HG03095 (cell line): ENCODE measurements around the gene RASGRP3.

Experiments used
- ATAC-seq: cut with Tn5 transposase; IDR thresholded peaks from one replicate; pipeline ENCODE4 v1.9.1; 2021; ENCODE audit warnings: moderate library complexity; ENCODE audit not compliant: unreplicated experiment

RASGRP3 gene

DNA sequence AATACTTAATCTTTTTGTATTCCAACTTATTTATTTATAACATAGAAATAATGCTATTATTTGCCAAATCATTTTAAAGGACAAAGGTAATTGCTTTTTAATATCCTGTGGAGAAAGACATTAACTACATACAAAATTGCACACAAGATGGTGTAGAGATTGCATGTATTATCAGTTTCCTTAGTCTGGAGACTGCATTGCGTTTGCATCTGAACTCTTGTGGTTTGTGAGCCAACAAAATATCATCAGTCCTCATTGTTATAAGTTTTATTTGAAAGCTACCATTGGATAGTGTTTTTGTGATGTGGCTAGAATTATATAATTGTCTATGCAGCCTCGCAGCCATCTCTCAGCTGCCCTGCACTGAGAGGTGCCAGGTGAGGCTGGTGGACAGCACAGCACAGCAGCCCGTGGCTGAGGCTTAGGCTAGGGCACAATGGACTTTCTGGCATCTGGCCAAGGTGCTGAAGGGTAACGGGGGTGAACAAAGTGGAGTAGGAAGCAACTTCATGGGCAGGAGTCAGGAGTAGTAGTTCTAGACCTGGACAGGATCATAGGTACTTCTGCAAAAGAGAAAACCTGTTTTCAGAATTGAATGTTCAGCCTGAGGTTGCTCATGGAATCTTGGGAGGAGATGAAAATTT is 15.1 kb downstream of the RASGRP3 start:
- no peak for ATAC-seq

DNA sequence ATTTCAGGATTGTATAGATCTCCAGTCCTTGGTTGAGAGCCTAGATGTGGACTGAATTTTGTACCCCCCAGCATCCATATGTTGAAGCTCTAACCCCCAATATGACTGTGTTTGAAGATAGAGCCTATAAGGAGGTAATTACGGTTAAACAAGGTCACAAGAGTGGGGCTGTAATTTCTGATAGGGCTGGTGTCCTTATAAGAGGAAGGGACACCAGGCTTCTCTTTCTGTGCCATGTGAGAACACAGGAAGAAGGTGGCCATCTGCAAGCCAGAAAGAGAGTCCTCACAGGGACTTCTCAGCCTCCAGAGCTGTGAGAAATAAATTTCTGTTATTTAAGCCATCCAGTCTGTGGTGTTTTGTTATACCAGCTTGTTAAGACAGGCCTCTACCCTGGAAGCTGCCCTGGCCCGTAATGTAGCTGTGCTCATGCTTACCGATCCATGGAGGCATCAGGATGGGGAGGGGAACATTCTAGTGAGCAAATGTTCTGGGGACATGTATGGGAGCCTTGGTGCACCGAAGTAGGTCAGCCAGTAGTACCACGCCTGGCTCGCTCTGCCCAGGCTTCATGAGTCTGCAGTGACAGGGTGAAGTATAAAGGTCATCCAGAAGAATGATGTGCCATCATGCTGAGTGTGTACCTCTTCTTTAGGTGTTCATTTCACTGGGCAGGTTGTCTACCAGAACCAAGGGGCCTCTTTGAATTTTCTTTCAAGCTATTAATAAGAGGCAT is 16.1 kb downstream of the RASGRP3 start:
- ATAC-seq = no peak

DNA sequence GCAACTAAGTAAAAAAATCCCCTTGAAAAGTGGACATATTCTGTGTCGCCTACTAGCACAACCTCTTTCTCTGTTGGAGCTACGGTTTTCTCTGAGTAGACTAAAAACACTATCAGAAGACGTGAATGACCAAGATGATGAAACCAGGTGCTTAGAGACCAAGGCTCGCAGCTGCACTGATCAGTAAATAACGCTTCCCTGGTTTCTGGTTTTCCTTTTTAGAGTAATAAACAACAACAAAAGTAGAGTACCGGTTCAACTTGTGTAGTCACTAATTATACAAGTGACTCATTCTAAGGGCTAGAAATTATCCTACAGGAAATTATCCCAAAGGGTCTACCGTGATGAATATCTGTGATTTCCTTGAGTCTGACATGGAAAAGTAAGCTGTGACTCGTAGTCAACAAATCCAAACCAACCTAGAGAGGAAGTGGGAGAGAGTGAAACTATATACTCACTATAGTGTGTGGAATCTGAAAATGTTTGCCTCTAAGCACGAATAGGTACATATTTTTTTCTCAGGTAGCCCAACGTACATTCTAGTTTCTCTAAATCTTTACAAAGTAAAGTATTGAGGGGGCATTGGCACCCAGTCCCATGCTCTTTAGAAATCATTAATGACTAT is 17.8 kb downstream of the RASGRP3 start:
- ATAC-seq = peak; percentile 63

DNA sequence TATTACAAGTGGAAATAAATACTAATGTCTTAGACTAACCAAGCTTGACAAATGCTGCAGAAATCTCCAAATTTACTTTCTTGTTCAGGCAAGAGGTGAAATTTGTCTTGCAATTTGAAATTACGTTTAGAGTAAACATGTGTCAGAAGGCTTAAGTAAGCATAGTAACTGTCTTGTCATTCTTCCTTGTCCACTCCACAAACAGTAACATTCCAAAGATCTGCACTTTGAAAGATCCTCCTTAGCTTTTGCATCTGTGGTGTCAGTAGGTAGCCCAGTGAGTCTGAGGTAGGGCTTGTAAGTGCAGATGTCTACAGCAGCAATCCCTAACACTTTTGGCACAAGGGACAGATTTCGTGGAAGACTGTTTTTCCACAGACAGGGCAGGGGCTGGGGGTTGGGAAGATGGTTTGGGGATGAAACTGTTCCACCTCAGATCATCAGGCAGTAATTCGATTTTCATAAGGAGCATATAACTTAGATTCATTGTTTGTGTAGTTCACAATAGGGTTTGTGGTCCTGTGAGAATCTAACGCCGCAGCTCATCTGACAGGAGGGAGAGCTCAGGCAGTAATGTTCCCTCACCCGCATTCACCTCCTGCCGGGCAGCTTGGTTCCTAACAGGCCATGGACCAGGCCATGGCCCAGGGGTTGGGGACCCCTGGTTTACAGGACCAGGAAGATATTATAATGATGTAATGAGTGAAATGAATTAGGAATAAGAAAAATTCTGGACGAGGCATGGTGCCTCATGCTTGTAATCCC is 18.6 kb downstream of the RASGRP3 start:
- no peak for ATAC-seq

DNA sequence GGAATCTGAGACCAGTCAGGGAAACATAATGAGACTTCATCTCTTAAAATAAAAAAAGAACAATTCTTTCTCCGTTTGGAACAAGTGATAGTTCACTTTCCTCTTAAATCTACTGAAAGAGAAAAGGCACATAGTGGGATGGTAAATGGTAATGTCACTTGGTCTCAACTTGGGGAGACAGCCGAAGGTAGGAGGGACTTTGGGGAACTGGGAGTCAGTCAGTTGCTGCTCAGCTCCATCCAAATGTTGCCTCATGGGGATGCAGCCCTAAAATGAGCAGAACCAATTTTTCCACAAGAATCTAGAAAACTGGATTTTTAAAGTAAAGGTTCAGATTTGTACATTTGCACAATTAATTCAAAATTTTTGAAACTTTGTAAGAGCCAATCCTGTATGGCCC is 19.2 kb downstream of the RASGRP3 start:
- ATAC-seq = no peak

DNA sequence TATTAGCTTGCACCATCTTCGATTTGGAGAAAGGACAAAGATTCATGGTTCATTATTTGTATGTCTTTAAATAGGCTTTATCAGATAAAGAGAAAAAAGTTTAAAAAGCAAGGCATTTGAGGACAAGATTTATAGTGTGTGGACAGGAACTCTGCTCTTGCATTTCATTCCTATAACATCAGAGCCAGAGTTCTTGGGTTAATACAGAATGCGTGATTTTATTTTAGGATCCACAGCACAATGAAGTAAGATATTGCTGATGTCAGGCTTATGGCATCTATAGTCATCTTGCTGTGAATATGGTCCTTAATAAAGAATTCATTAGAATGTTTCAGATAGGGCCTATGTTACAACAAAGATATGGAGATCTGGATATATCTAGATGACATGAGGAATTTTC is 19.7 kb downstream of the RASGRP3 start:
- no peak for ATAC-seq

DNA sequence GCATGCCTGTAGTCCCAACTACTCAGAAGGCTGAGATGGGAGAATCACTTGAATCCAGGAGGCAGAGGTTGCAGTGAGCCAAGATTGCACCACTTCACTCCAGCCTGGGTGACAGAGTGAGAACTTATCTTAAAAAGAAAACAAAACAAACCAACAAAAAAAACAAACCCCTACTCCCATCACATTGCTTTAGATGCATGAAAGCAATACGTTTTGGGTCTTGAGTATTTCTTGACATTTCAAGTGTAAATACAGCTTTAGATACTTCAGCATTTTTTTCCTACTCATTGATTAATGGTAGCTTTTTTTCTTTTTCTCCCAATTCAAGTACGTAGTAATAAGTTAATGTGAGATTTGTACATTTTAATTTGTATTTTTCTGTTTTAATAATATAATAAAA is 20.3 kb downstream of the RASGRP3 start:
- no peak for ATAC-seq

DNA sequence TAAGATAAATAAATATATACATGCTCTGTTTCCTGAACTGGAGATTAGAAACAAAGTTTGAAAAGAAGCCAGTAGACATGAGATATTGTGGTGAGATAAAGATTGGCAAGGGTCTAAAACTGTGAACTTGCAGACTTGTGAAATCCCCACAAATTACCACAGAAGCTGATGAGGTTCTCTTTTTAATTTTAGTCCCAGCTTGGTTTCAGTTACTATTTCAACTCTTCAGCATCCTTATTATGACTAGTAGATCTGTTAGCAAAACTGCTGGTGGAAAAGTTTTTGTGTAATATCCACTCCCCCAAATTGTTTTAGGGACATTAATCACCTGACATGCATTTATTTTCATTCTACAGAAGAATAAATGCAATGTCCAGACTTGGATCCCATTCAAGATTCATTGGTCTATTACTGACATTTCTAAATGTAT is 20.8 kb downstream of the RASGRP3 start:
- peak; percentile 38 for ATAC-seq

DNA sequence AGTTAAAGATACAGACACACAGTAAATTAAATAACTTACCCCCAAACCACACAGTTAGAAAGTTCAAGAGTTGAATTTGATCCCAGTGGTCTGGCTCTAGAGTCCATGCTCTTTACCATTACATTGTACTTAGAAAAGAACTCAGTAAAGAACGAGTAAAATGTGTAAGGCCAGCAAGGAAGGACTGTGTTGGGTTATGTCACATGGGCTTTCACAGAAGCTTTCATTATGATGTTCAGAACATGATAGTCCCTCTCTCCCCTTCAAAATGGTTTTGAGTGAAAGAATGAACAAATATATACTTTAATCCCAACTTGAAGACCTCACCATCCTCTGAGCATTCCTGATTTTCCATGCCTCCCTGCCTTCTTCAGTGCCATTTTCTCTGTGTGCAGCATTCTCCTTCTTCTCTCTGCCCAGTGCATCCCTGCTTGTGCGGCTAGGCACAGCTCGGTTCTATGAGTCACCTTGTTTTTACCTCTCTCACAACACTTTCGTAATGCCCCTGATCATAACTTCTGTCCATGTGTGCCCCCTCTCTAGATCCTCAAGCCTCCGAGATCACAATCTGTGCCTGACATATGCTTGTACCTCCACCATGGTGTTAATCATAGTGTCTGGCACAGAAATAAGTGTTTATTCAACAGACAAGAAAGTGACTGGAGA is 22.0 kb downstream of the RASGRP3 start:
- peak; percentile 16 for ATAC-seq

DNA sequence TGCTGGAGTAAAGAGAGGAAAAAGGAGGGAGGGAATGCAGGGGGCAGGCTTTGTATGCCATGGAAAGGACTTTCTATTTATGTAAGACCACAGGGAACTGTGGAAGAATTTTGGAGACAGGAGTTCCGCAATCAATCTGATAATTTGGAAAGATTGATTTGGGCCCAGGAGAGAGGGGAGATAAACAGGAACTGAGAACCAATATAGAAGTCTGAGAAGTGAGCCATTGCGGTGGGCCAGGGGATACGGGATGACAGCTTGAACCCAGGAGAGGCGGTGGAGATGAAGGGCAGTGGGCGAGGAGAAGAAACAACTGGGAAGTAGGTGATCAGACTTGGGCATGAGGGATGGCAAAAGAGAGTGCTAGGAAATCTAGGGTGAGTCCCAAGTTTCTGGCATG is 23.7 kb downstream of the RASGRP3 start:
- ATAC-seq = no peak

DNA sequence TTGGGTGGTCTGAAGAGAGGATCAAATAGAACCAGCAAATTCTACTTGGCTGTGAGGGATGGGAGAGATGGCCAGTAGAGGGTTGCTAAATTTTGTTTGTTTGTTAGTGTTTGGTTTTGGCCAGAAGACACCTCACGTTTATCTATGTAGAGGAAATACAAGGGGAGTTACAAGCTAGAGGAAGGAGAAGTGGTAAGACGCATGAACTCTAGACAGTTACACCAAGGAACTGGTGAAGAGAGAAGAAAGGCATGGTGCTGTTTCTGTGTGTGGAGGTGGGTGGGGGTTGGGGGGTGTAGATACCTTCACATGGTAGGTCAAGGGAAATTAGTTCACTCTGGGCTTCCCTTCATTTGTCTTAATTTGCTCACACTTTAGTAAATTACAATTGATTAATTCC is 25.6 kb downstream of the RASGRP3 start:
- no peak for ATAC-seq

DNA sequence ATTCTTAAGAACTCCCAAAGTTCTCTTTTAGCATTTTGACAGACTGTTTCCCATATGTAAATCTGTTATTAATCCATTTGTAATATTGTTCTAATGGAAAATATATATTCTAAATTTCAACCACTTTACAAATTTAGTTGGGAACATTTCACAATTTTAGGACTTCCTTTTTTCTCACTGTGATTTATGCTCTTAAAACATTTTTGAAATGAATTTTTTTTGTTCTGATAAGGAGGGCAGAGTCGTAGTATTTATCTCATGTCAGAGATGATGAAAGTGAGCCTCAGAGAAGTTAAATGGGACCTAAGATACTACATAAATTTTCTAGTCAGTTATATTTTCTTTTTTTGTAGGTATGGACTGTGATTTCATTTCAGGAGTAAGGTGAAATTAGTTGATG is 26.6 kb downstream of the RASGRP3 start:
- no peak for ATAC-seq

DNA sequence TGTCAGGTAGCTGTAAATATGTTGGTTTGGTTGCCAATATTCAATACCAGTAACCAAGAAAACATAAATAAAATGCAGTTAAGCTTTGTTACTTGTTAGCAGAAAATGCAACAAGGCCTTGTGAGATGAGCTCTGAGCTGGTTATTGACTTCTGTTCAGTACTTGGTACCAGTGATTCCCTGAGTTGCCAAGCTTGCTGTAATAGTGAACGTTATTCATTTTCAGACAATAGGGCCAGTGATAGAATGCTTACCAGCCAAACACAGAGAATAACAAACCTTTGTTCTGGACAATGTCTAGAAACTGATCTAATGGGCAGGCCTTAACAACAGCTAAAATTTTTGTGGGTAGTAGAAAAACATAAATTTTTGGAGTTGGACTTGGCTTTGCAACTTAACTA is 29.5 kb downstream of the RASGRP3 start:
- no peak for ATAC-seq

DNA sequence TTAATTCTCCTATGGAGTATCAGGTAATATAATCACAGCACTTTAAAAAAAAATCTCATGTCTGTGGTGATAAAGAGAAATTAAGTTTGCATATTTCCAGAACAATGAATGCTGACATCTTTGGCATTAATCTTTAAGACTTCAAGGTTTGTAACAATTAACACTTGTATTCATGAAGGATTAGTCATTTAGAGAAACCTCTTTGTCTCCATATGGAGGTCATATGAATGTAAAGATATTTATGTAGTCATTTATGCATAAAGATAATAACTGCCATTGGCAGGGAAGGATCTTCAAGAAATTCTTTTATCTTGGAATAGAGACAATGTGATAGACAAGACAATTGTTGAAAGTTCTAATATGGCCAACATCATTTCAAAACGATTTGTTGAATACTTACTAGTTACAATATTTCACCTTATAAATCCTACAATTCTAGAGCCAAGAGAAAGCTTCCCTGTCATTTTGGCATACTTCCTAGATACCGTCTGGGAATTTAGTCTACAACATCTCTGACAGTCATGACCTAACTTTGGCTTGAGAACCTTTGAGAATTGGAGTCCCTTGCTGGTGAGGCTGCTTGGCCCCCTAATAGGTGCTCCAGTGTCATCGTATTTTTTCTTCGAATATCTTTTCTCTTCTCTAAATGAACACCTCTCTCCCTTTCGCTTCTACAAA is 33.6 kb downstream of the RASGRP3 start:
- ATAC-seq = no peak

DNA sequence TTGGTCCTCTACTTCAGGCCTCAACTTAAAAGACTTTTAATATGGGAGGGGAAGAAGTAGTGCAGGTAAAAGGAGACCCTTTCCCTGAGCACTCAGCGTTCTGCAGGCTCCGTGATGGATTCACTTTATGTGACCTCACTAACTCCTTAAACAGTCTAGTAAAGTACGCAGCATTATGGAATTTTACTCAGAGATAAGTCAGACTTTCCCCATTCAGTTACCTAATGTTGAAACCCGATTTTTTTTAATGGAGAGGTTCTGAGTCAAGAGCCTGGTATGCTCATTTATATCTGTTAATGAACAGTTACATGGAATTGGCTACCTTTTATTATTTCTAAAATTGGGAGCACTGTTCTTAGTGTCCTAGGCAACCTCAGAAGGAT is 34.1 kb downstream of the RASGRP3 start:
- ATAC-seq = no peak

DNA sequence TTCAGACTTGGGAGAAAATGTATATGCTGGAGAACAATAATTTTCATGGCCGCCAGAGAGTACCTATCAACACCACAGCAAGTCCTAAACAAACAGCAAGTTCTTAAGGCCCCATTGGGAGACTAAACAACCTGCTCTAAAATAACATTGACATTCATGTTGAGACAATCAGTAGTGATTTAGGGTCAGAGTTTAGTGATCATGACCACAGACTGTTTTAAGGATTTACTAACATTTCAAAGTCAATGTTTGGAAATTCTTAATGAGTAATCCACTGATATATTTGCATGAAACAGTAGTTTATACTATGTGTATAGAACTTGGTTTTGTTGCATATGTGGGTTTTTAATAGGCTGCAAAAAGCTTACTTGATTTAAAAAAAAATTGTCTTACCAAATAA is 34.7 kb downstream of the RASGRP3 start:
- ATAC-seq = no peak

DNA sequence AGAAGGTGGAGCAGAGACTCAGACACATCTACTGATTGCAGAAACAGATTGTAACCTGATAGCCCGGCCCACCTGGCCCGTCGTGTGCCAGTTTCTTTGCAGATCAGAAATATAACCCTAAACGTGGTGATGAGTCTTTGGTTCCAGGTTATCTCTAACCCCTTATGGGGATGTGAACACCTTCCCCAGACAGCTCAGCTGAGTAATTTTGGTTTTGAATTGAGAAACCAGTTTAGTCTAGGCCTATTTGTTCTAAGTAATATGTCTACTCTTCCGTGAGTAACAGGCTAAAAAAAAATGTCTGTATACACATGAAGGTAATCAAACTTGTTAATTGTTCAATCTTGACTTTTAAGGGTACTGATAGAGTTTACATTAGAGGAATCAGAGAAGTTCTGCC is 35.7 kb downstream of the RASGRP3 start:
- no peak for ATAC-seq

DNA sequence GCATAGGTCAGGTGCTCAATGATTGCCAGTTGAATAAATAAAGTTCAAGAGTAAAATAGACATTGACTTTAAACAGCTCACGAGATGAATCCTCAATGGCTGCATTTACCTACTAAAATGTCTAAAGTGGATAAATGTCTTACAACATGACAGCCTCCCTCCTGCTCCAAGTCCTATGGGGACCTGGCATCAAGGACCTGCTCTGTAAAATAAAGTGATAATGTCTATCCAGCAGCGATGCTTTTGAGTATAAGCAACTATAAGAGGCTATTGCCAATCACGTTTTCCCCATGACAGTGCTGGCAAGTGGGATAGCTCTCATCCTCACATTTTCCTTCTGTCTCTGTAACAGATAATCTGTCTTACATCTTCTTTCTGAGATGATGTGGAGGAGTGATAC is 37.0 kb downstream of the RASGRP3 start:
- no peak for ATAC-seq

DNA sequence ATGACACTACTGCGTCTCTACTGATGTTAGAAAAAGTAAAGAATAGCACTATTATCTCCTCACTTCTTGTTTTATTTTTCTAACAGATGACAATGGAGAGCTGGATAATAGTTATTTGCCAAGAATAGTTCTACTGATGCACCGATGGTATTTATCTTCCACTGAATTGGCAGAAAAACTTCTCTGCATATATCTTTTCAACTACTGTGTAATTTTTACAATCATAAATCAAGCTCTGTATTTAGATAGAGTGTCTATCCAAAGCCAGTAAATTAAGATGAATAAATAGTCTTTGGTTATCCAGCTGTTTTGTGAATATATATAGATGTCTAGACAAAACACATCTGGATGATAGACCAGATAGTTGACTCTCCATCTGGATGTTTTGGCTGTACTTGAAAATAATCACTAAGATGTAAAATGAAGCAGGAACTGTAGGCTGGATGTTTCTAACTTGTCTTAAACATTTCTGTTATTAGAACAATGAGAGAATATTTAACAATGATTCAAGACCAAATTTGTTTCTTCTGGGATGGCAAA is 40.1 kb downstream of the RASGRP3 start:
- no peak for ATAC-seq

DNA sequence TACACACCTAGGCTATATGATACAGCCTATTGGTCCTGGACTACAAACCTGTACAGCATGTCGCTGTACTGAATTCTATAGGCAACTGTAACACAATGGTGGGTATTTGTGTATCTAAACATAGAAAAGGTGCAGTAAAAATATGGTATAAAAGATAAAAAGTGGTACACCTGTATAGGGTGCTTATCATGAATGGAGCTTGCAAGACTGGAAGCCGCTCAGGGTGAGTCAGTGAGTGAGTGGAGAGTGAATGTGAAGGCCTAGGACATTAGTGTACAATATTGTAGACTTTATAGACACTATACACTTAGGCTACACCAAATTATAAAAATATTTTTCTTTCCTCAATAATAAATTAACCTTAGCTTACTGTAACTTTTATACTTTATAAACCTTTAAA is 41.8 kb downstream of the RASGRP3 start:
- no peak for ATAC-seq
